ENCODE results near the gene CDK14. TPM values are rescaled to one million over a fixed set of nuclear protein-coding genes. Genes with fewer than 3 reads are reported as not detected.

CDK14 gene
- total and polyA plus RNA-seq, 2 donors (not counting 1 experiment from before 2014, with no cell fraction given), result 23.6 to 41.1 TPM

GRCh38 chr7:91142743-91143142, 546.6 kb downstream of the CDK14 start:
- Histone ChIP-seq H3K4me3 (replicated peaks in 1 of 4; ENCODE audit: control extremely low read depth in 1 of 4, insufficient read depth in 1 of 4, low read depth in 3 of 4, low read length in 4 of 4) (no peak overlapping the region), H3K79me2 (ENCODE audit: control insufficient read depth, insufficient read depth, low read length) (no peaks in the 10 kb centered on the region)
- no peak for DNase-seq (ENCODE audit: low read depth in 2 of 2)

GRCh38 chr7:91149341-91150246, 553.5 kb downstream of the CDK14 start:
- Histone ChIP-seq H3K4me2 (ENCODE audit: extremely low read depth, insufficient read depth, low read length) (no peak overlapping the region), H3K36me3 (ENCODE audit: control insufficient read depth, insufficient read depth, low read length) (no peaks in the 10 kb centered on the region), H3K27me3 (ENCODE audit: control insufficient read depth, insufficient read depth, low read length) (no peaks in the 10 kb centered on the region), H2AFZ (ENCODE audit: low read length) (no peak overlapping the region), H3K27ac (ENCODE audit: insufficient read depth, low read length) (no peak overlapping the region), H3K4me1 (ENCODE audit: control insufficient read depth, extremely low read depth, insufficient read depth, low read length) (no peaks in the 10 kb centered on the region), H3K79me2 (ENCODE audit: control insufficient read depth, insufficient read depth, low read length) (no peaks in the 10 kb centered on the region), H4K20me1 (ENCODE audit: control insufficient read depth, extremely low read depth, insufficient read depth, low read length) (no peaks in the 10 kb centered on the region), H3K9me3 (ENCODE audit: control insufficient read depth, insufficient read depth, low read depth, low read length) (no peaks in the 10 kb centered on the region), H3K4me3 (replicated peaks in 1 of 4; ENCODE audit: control extremely low read depth in 1 of 4, insufficient read depth in 1 of 4, low read depth in 3 of 4, low read length in 4 of 4) (no peak overlapping the region), H3K9ac (ENCODE audit: insufficient read depth, low read length) (no peak overlapping the region)
- TF ChIP-seq CTCF (conservative IDR thresholded peaks at IDR 0.05 in 1 of 2, IDR thresholded peaks at IDR 0.05 in 1 of 2; ENCODE audit: low read depth in 1 of 2, low read length in 2 of 2), result no peak
- TF ChIP-seq EZH2 (IDR thresholded peaks at IDR 0.05; ENCODE audit: low read length, missing control alignments), result no peak
- DNase-seq (ENCODE audit: low read depth in 2 of 2), result no peak

More at GRCh38 chr7:91142743-91143142, 546.6 kb downstream of the CDK14 start:
- TF ChIP-seq CTCF (conservative IDR thresholded peaks at IDR 0.05 in 1 of 2, IDR thresholded peaks at IDR 0.05 in 1 of 2; ENCODE audit: low read depth in 1 of 2, low read length in 2 of 2) (no peak), EZH2 (IDR thresholded peaks at IDR 0.05; ENCODE audit: low read length, missing control alignments) (no peak)
- Histone ChIP-seq H3K4me2 (ENCODE audit: extremely low read depth, insufficient read depth, low read length) (no peak overlapping the region), H3K27ac (ENCODE audit: insufficient read depth, low read length) (no peak overlapping the region), H3K36me3 (ENCODE audit: control insufficient read depth, insufficient read depth, low read length) (no peaks in the 10 kb centered on the region), H3K4me1 (ENCODE audit: control insufficient read depth, extremely low read depth, insufficient read depth, low read length) (no peaks in the 10 kb centered on the region), H3K9me3 (ENCODE audit: control insufficient read depth, insufficient read depth, low read depth, low read length) (no peaks in the 10 kb centered on the region), H4K20me1 (ENCODE audit: control insufficient read depth, extremely low read depth, insufficient read depth, low read length) (no peaks in the 10 kb centered on the region), H3K27me3 (ENCODE audit: control insufficient read depth, insufficient read depth, low read length) (no peaks in the 10 kb centered on the region), H2AFZ (ENCODE audit: low read length) (no peak overlapping the region), H3K9ac (ENCODE audit: insufficient read depth, low read length) (no peak overlapping the region)

GRCh38 chr7:91151916-91152315, 555.8 kb downstream of the CDK14 start:
- Histone ChIP-seq H3K9me3 (ENCODE audit: control insufficient read depth, insufficient read depth, low read depth, low read length) (no peaks in the 10 kb centered on the region), H3K4me3 (replicated peaks in 1 of 4; ENCODE audit: control extremely low read depth in 1 of 4, insufficient read depth in 1 of 4, low read depth in 3 of 4, low read length in 4 of 4) (no peak overlapping the region), H4K20me1 (ENCODE audit: control insufficient read depth, extremely low read depth, insufficient read depth, low read length) (no peaks in the 10 kb centered on the region), H2AFZ (ENCODE audit: low read length) (no peak overlapping the region), H3K4me1 (ENCODE audit: control insufficient read depth, extremely low read depth, insufficient read depth, low read length) (no peaks in the 10 kb centered on the region), H3K4me2 (ENCODE audit: extremely low read depth, insufficient read depth, low read length) (no peak overlapping the region), H3K27me3 (ENCODE audit: control insufficient read depth, insufficient read depth, low read length) (no peaks in the 10 kb centered on the region), H3K36me3 (ENCODE audit: control insufficient read depth, insufficient read depth, low read length) (no peaks in the 10 kb centered on the region), H3K27ac (ENCODE audit: insufficient read depth, low read length) (no peak overlapping the region), H3K9ac (ENCODE audit: insufficient read depth, low read length) (no peak overlapping the region), H3K79me2 (ENCODE audit: control insufficient read depth, insufficient read depth, low read length) (no peaks in the 10 kb centered on the region)
- no peak for TF ChIP-seq CTCF (conservative IDR thresholded peaks at IDR 0.05 in 1 of 2, IDR thresholded peaks at IDR 0.05 in 1 of 2; ENCODE audit: low read depth in 1 of 2, low read length in 2 of 2)
- TF ChIP-seq EZH2 (IDR thresholded peaks at IDR 0.05; ENCODE audit: low read length, missing control alignments), result no peak
- DNase-seq (ENCODE audit: low read depth in 2 of 2), result peak in 1 of 2 donors; percentile 31

Data from fibroblast of lung (primary cell).